Urinary bladder (tissue), 4 donors: ENCODE measurements around the gene RIN3. TPM values are rescaled to one million over a fixed set of nuclear protein-coding genes. Genes with fewer than 3 reads are reported as not detected.

Experiments used
- DNase-seq: peaks from one replicate; pipeline ENCODE4 v3.0.0-alpha.2; 2015; ENCODE audit errors: extremely low spot score
- H3K27ac ChIP-seq: one replicate; pipeline ENCODE4 v1.5.1; 2013; ENCODE audit warnings: low read depth, mild to moderate bottlenecking, moderate library complexity
- H3K36me3 ChIP-seq: one replicate; pipeline ENCODE4 v1.6.1; 2013; ENCODE audit warnings: mild to moderate bottlenecking, moderate library complexity; ENCODE audit not compliant: insufficient read depth
- H3K4me1 ChIP-seq: one replicate; pipeline ENCODE4 v1.6.1; 2013; ENCODE audit warnings: mild to moderate bottlenecking, moderate library complexity; ENCODE audit not compliant: insufficient read depth
- H3K4me3 ChIP-seq: one replicate; pipeline ENCODE4 v1.5.1; 2013; ENCODE audit warnings: low read depth, low read length
- WGBS: extraction: QIAGEN DNeasy Blood & Tissue Kit; methylation state at CpG from one replicate; pipeline ENCODE4 v1.1.7; 2013; 5-methylcytosine and 5-hydroxymethylcytosine counted together
- polyA plus RNA-seq: library from polyadenylated mRNA; stranded (reverse); fragments of 200-250 nt; gene quantifications from one replicate; pipeline ENCODE4 v1.2.3, GENCODE V29; 2013
- total RNA-seq: library from RNA; depleted of rRNA; stranded (reverse); fragments of >200 nt; gene quantifications from one replicate; pipeline ENCODE4 v1.2.3, GENCODE V29; 2014
- donor health status: healthy with polysubstance abuse.
- donor health status: healthy.

The RIN3 gene
- total and polyA plus RNA-seq, 2 donors: 9.1 to 21.7 TPM

DNA sequence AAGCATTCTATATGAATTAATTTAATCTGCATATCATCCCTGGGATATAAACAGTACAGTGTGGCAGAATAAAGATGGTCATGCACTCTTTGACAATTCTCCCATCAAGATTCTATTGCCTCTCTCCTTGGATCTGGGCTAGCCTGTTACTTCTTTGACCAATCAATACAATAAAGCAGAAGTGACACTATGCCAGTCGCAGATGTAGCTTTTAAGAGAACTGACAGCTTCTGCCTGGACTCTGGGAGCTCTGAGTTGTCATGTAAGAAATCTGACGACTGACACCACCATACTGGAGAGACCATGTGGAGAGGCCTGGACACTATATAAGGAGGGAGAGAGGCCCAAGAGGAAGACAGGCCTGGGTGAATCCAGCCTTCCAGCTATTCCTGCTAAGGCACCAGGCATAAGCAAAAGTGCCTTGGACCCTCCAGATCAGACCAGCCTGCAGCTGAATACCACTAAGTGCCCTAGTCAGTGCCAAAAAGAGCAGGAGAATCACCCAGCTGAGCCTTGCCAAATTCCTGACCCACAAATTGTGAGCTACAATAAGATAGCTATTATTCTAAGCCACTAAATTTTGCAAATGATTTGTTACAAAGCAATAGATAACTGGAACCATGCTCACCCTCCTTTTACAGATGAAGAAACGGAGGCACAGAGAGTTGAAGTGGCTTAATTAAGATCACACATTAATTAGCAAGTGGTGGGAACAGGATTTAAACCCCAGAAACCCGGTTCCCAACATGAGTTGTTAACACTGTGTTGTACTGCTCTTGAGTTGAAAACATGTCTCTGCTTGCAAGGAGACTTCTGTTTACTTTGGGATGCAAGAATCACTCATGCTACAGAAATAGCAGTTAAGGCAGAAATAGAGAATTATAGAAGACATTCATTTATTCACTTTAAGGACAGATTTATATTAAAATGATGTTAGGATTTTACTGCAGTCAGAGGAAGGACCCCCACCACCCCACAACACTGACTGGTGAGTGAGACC, 84.6 kb downstream of the RIN3 start:
- no peaks in the 10 kb centered on the region for H3K36me3 ChIP-seq
- H3K4me1 ChIP-seq: no peaks in the 10 kb centered on the region
- no peak overlapping the region for H3K4me3 ChIP-seq
- H3K27ac ChIP-seq: no peak overlapping the region
- no peak for DNase-seq
- 89% methylated on average over 4 of the region's 4 CpGs for WGBS

- Histone ChIP-seq H3K4me3 (no peak overlapping the region), H3K4me1 (no peaks in the 10 kb centered on the region), H3K27ac (no peak overlapping the region), H3K36me3 (no peaks in the 10 kb centered on the region)
- 90% methylated on average over 3 of the region's 3 CpGs for WGBS
- DNase-seq: no peak
Measured at GRCh38 chr14:92599811-92600210, 86.2 kb downstream of the RIN3 start.

DNA sequence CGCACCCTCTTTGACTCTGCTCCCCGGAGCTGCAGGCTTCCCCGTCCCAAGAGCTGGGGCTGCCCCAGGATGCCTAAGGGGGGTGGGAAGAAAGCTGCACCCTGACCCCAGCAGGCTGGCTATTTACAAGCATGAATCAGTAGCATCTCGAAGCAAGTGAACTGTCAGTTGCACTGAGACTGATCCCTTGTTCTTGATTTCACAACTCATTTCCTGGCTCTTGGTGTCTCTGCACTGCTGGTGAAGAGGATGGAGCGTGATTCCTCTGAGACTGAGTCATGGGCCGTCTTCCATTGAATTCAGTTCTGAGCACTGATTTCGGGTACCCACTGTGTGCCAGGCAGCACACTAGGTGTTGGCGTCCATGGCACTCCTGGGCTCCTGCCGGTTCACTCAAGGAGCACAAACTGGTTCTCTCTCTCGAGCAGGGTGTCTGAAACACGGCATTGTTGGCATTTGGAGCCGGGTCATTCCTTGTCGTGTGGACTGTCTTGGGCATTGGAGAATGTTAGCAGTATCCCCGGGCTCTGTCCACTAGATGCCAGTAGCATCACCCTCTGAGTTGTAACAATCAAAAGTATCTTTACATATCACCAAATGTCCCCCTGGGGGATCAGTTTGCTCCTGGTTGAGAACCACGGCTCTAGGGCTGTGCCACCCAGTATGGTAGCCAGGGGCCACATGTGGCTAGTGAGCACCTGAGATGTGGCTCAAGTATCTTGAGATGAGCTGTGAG, 86.9 kb downstream of the RIN3 start:
- Histone ChIP-seq H3K36me3 (no peaks in the 10 kb centered on the region), H3K4me3 (no peak overlapping the region), H3K4me1 (no peaks in the 10 kb centered on the region), H3K27ac (no peak overlapping the region)
- 69% methylated on average over 15 of the region's 15 CpGs for WGBS
- DNase-seq: no peak

DNA sequence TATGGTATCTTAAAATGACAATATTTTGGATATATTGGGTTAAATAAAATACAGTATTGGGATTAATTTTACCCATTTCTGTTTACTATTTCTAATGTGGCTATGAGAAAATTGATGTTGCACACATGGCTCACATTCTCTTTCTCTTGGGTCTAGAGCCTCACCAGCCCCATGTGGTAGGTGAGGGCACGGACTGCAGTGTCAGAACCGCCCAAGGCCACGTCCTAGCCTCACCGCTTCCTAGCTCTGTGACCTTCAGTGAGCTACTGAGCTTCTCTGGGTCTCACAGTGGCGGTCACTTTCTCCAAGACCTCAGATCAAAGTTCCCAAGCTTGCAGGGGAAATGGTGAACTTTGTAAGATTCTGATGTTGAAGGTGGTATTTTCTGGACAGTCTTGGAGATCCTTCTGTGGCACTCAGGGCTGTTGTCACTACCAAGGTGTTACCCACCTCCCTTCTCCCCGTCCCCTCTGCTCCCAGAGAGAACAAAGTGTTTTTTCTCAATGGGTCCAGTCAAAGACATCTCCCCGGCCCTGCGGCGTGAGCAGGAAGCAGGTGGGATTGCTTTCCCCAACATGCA, 87.6 kb downstream of the RIN3 start:
- H3K36me3 ChIP-seq: no peaks in the 10 kb centered on the region
- no peak for DNase-seq
- 89% methylated on average over 9 of the region's 9 CpGs for WGBS
- no peak overlapping the region for H3K4me3 ChIP-seq
- H3K27ac ChIP-seq: no peak overlapping the region
- no peaks in the 10 kb centered on the region for H3K4me1 ChIP-seq

DNA sequence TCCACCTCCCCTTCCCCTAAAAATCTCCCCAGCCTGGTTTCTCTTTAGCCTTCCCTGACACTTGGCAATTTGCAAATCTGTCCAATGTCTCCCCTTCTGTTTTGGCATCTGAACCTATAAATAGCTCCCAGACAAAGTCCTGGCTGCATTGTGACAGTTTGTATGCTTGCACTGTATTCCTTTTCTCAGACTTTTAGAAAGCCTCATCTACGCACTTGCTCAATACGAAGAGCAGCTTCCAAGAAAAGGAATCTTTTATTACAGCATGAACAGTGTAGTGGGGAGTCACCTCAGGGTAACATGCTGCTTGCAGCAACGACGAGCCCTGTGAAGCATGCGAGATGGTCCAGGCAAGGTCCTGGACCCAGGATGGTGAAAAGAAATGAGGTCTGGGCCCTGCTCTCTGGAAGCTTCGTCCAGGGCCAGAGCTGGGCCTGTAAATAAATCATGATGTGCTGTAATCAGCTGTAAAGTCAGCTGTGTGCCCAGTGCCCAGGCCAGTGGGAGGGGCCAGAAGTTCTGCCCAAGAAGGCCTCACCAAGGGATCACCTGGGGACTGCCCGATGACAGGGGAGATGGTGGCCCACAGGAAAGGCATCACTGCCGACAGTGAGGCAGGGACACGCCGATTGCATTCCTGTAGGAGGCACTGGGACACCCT, 88.3 kb downstream of the RIN3 start:
- H3K4me3 ChIP-seq: no peak overlapping the region
- no peak for DNase-seq
- WGBS: 56% methylated on average over 10 of the region's 10 CpGs
- H3K36me3 ChIP-seq: no peaks in the 10 kb centered on the region
- no peak overlapping the region for H3K27ac ChIP-seq
- no peaks in the 10 kb centered on the region for H3K4me1 ChIP-seq

DNA sequence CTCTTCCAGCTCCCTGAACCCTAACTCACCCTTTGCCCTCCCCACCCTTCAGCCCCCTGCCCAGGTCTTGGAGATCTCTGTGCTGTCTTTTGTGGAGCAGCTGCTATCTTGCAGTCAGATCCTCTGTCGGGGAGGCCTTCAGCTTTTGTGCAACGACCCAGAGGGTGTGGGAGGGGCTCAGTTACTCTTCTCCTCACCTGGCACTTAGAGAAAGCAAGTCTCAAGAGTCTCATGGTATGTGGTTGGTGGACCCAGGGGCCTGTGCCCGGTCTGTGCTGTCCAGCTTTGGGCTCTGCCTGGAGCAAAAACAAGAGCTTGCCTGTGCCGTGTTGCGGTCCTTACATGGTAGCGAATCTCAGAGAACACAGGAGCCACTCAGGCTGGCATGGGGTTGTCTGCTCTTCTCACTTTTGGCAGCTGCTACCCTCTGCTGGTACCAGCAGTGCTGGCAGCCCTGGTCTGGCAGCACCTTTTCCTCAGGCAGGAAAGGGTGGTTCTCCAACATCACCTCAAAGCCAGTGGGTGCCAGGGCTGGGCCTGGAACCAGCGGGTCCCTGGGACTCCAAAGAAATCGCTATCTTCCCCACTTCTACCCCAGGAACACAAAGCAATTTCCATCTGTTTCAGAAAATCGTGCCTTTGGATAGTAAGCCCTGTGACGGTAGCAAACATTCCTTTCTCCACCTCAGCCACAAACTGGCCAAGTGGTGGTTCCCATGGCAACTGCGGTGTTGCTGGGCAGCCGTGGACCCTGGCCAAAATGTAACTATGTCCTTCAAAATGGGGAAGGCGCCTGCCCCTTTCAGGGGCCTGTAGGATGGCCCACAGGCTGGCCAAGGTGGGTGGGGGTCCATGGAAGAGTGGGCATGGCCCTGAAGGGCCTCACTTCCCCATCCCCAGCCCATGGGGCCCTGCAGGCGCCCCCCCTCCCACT, 90.0 kb downstream of the RIN3 start:
- no peaks in the 10 kb centered on the region for H3K36me3 ChIP-seq
- H3K4me3 ChIP-seq: no peak overlapping the region
- no peak for DNase-seq
- no peaks in the 10 kb centered on the region for H3K4me1 ChIP-seq
- WGBS: 57% methylated on average over 14 of the region's 14 CpGs
- no peak overlapping the region for H3K27ac ChIP-seq

- no peak overlapping the region for H3K27ac ChIP-seq
- no peak overlapping the region for H3K4me3 ChIP-seq
- 87% methylated on average over 5 of the region's 5 CpGs for WGBS
- no peaks in the 10 kb centered on the region for H3K36me3 ChIP-seq
- H3K4me1 ChIP-seq: no peaks in the 10 kb centered on the region
- no peak for DNase-seq
Measured at GRCh38 chr14:92605274-92605940, 91.8 kb downstream of the RIN3 start.

DNA sequence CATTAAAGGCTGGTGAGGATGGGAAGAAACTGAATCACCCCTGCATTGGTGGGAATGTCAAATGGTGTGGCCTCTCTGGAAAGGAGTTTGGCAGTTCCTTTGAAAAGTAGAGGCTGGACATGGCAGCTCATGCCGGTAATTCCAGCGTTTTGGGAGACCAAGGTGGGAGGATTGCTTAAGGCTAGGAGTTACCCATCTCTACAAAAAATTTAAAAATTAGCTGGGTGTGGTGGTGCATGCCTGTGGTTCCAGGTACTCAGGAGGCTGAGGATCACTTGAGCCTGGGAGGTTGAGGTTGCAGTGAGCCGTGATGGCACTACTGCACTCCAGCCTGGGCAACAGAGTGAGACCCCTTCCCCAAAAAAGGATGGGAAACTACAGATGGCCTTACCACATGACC, 93.7 kb downstream of the RIN3 start:
- H3K27ac ChIP-seq: no peak overlapping the region
- H3K4me3 ChIP-seq: no peak overlapping the region
- WGBS: 96% methylated on average over 3 of the region's 3 CpGs
- no peaks in the 10 kb centered on the region for H3K4me1 ChIP-seq
- H3K36me3 ChIP-seq: no peaks in the 10 kb centered on the region
- DNase-seq: no peak

DNA sequence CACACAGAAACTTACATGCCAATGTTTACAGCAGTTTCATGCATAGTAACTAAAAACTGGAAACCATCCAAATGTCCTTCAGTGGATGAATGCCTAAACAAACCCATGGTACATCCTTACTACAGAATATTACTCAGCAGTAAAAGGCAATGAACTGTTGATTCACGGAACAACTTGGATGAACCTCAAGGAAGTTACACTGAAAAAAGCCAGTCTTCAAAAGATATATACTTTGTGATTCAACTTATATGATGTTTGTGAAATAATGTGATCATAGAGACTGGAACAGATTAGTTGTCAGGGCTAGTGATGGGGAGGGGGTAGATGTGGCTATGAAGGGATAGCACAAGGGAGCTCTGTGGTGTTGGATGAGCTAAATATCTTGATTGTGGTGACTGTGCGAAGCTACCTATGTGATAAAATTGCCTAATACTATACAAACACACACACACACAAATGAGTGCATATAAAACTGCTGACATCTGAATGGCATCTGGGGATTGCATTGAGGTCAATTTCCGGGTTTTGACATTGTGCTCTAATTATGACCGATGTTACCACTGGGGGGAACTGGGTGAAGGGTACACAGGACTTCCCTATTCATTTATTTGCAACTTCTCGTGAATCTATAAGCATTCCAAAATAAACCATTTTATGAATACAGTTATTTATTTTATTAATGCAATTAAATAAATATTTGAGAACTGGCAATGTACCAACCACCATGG, 94.3 kb downstream of the RIN3 start:
- no peaks in the 10 kb centered on the region for H3K4me1 ChIP-seq
- H3K36me3 ChIP-seq: no peaks in the 10 kb centered on the region
- no peak overlapping the region for H3K27ac ChIP-seq
- H3K4me3 ChIP-seq: no peak overlapping the region
- WGBS: 92% methylated on average over 5 of the region's 5 CpGs
- DNase-seq: no peak

GRCh38 chr14:92609955-92610354, 96.4 kb downstream of the RIN3 start:
- DNase-seq: no peak

DNA sequence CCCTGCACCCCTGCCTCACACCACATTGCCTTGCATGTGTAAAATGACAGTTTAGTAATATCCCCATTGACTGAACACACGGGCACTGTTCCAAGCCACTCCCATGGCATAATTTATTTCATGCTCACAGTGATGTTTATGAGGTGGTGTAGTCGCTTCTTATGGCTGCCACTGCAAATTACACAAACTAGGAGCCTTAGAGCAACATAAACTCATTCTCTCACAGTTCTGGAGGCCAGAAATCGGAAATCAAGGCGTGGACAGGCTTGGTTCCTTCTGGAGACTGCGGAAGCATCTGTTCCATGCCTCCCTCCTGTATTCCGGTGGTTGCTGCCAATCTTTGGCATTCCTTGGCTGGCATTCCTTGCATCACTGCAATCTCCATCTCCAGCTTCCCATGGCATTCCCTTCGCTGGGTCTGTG, 97.3 kb downstream of the RIN3 start:
- Histone ChIP-seq H3K27ac (no peak overlapping the region), H3K4me3 (no peak overlapping the region), H3K4me1 (no peaks in the 10 kb centered on the region), H3K36me3 (no peaks in the 10 kb centered on the region)
- no peak for DNase-seq
- WGBS: 69% methylated on average over 7 of the region's 7 CpGs

More at GRCh38 chr14:92609955-92610354, 96.4 kb downstream of the RIN3 start:
- Histone ChIP-seq H3K4me1 (no peaks in the 10 kb centered on the region), H3K4me3 (no peak overlapping the region), H3K36me3 (no peaks in the 10 kb centered on the region), H3K27ac (no peak overlapping the region)
- 85% methylated on average over 4 of the region's 4 CpGs for WGBS
